Neuronal stem cell (in vitro differentiated cells): ENCODE data around the gene TXNDC5.

ENCODE experiments used
- DNase-seq: peaks from one replicate; pipeline ENCODE4 v3.0.0-alpha.2; 2013; ENCODE audit warnings: low spot score
- H2AFZ ChIP-seq: one replicate; pipeline ENCODE4 v1.6.1; 2013; ENCODE audit warnings: mild to moderate bottlenecking, low read length, inconsistent platforms
- H2AK5ac ChIP-seq: 2 replicates; pipeline ENCODE4 v1.6.1; 2013; ENCODE audit warnings: low read depth, mild to moderate bottlenecking, inconsistent platforms, low read length, moderate library complexity, mixed read lengths
- H2BK120ac ChIP-seq: 2 replicates; pipeline ENCODE4 v1.6.1; 2013; ENCODE audit warnings: low read depth, mild to moderate bottlenecking, inconsistent platforms, low read length, moderate library complexity, mixed read lengths
- H2BK12ac ChIP-seq: one replicate; pipeline ENCODE4 v1.6.1; 2013; ENCODE audit warnings: low read length, inconsistent platforms
- H2BK15ac ChIP-seq: 2 replicates; pipeline ENCODE4 v1.6.1; 2013; ENCODE audit warnings: mild to moderate bottlenecking, low read length, inconsistent platforms, mixed read lengths
- H2BK5ac ChIP-seq: one replicate; pipeline ENCODE4 v1.6.1; 2013; ENCODE audit warnings: inconsistent platforms, mild to moderate bottlenecking, low read length, moderate library complexity
- H3K14ac ChIP-seq: one replicate; pipeline ENCODE4 v1.6.1; 2013; ENCODE audit warnings: low read length, inconsistent platforms
- H3K18ac ChIP-seq: 2 replicates; pipeline ENCODE4 v1.6.1; 2013; ENCODE audit warnings: low read length, inconsistent platforms
- H3K23ac ChIP-seq: 2 replicates; pipeline ENCODE4 v1.6.1; 2013; ENCODE audit warnings: low read depth, mild to moderate bottlenecking, mixed read lengths, low read length, inconsistent platforms; ENCODE audit not compliant: poor library complexity
- H3K27ac ChIP-seq: replicated peaks from 3 replicates; pipeline ENCODE4 v1.5.1; 2013; ENCODE audit warnings: low read length, inconsistent platforms
- H3K27me3 ChIP-seq, 3 experiments: 2 replicates each; pipeline ENCODE4 v1.6.1; 2013; ENCODE audit warnings: low read length in 3 of 3, mild to moderate bottlenecking in 2 of 3, inconsistent platforms in 1 of 3, low read depth in 1 of 3, mixed read lengths in 1 of 3, moderate library complexity in 1 of 3; ENCODE audit not compliant: control insufficient read depth in 3 of 3, insufficient read depth in 3 of 3
- H3K36me3 ChIP-seq, 2 donors: replicated peaks in 1 of 2; 2 replicates each; pipeline ENCODE4 v1.6.1; 2013; ENCODE audit warnings: low read length in 2 of 2; ENCODE audit not compliant: control insufficient read depth in 2 of 2, insufficient read depth in 2 of 2
- H3K4ac ChIP-seq: 2 replicates; pipeline ENCODE4 v1.6.1; 2013; ENCODE audit warnings: inconsistent platforms, mild to moderate bottlenecking, low read length, moderate library complexity
- H3K4me1 ChIP-seq, 2 donors: 1 replicate in 1 of 2; 2 replicates in 1 of 2; pipeline ENCODE4 v1.6.1; 2013; ENCODE audit warnings: low read length in 2 of 2, low read depth in 1 of 2; ENCODE audit not compliant: control insufficient read depth in 2 of 2, insufficient read depth in 1 of 2
- H3K4me2 ChIP-seq: one replicate; pipeline ENCODE4 v1.6.1; 2013; ENCODE audit warnings: mild to moderate bottlenecking, low read length, inconsistent platforms; ENCODE audit not compliant: insufficient read depth, poor library complexity, severe bottlenecking
- H3K4me3 ChIP-seq, 2 donors: 2 replicates each; pipeline ENCODE4 v1.5.1; 2013; ENCODE audit warnings: low read length in 2 of 2, mild to moderate bottlenecking in 2 of 2, inconsistent platforms in 1 of 2, moderate library complexity in 1 of 2
- H3K79me1 ChIP-seq: one replicate; pipeline ENCODE4 v1.6.1; 2013; ENCODE audit warnings: low read depth, mild to moderate bottlenecking, inconsistent platforms, low read length, moderate library complexity
- H3K9ac ChIP-seq: one replicate; pipeline ENCODE4 v1.6.1; 2013; ENCODE audit warnings: mild to moderate bottlenecking, low read depth, low read length, inconsistent platforms; ENCODE audit not compliant: poor library complexity
- H3K9me3 ChIP-seq, 2 donors: replicated peaks in 1 of 2; 2 replicates each; pipeline versions ENCODE3 to v1.6.1; 2013; ENCODE audit warnings: low read length in 2 of 2, mild to moderate bottlenecking in 2 of 2, inconsistent platforms in 1 of 2, low read depth in 1 of 2, mixed read lengths in 1 of 2, moderate library complexity in 1 of 2; ENCODE audit not compliant: control insufficient read depth in 2 of 2, insufficient read depth in 1 of 2
- H4K8ac ChIP-seq: one replicate; pipeline ENCODE4 v1.6.1; 2013; ENCODE audit warnings: low read depth, mild to moderate bottlenecking, inconsistent platforms, low read length, moderate library complexity
- H4K91ac ChIP-seq: one replicate; pipeline ENCODE4 v1.6.1; 2013; ENCODE audit warnings: low read length, low read depth, mild to moderate bottlenecking, inconsistent platforms; ENCODE audit not compliant: poor library complexity
- WGBS, 2 donors: extraction: QIAGEN DNeasy Blood & Tissue Kit; methylation state at CpG; one replicate each; pipeline ENCODE4 v1.1.7; 2013; ENCODE audit warnings: missing lambda C conversion rate in 2 of 2, mixed read lengths in 1 of 2; ENCODE audit not compliant: insufficient read length in 2 of 2, insufficient replicate concordance in 1 of 2; ENCODE audit errors: extremely low coverage in 2 of 2; 5-methylcytosine and 5-hydroxymethylcytosine counted together

Gene TXNDC5

GRCh38 chr6:7903673-7904072, 6.9 kb downstream of the TXNDC5 start:
- no peak overlapping the region for H3K23ac ChIP-seq
- H3K27ac ChIP-seq = no peak overlapping the region
- H3K14ac ChIP-seq = no peak overlapping the region
- H3K9me3 ChIP-seq = no peaks in the 10 kb centered on the region
- H2AK5ac ChIP-seq = no peak overlapping the region
- no peak overlapping the region for H2BK15ac ChIP-seq
- DNase-seq = no peak
- peaks cover 3% of the 10 kb centered on the region for H3K79me1 ChIP-seq
- H2AFZ ChIP-seq = no peak overlapping the region
- peaks cover 0 to 4% of the 10 kb centered on the region in 2 donors for H3K4me1 ChIP-seq
- H3K4ac ChIP-seq = no peak overlapping the region
- H3K4me2 ChIP-seq = no peak overlapping the region
- H2BK12ac ChIP-seq = no peak overlapping the region
- no peak overlapping the region for H2BK5ac ChIP-seq
- peaks cover 37 to 65% of the 10 kb centered on the region in 2 donors for H3K36me3 ChIP-seq
- no peak overlapping the region for H3K18ac ChIP-seq
- no CpG with 5 or more reads among the region's 3 CpGs for WGBS, 2 donors
- H4K8ac ChIP-seq = no peak overlapping the region
- no peaks in the 10 kb centered on the region for H3K27me3 ChIP-seq
- H2BK120ac ChIP-seq = no peak overlapping the region
- no peak overlapping the region for H4K91ac ChIP-seq
- no peak overlapping the region for H3K4me3 ChIP-seq
- no peak overlapping the region for H3K9ac ChIP-seq

- H3K4ac ChIP-seq = no peak overlapping the region
- no peaks in the 10 kb centered on the region for H3K9me3 ChIP-seq
- no peaks in the 10 kb centered on the region for H3K27me3 ChIP-seq
- H3K9ac ChIP-seq = no peak overlapping the region
- no peak overlapping the region for H3K14ac ChIP-seq
- WGBS, 2 donors = no CpG with 5 or more reads among the region's 1 CpG
- no peak overlapping the region for H3K23ac ChIP-seq
- peaks cover 3% of the 10 kb centered on the region for H3K79me1 ChIP-seq
- no peak overlapping the region for H3K4me2 ChIP-seq
- no peak overlapping the region for H2AFZ ChIP-seq
- no peak overlapping the region for H2AK5ac ChIP-seq
- no peak overlapping the region for H3K4me3 ChIP-seq
- H3K36me3 ChIP-seq = peaks cover 41 to 72% of the 10 kb centered on the region in 2 donors
- no peak overlapping the region for H2BK5ac ChIP-seq
- no peak for DNase-seq
- no peak overlapping the region for H2BK15ac ChIP-seq
- H4K8ac ChIP-seq = no peak overlapping the region
- no peak overlapping the region for H2BK12ac ChIP-seq
- H3K4me1 ChIP-seq = peaks cover 0 to 4% of the 10 kb centered on the region in 2 donors
- no peak overlapping the region for H3K18ac ChIP-seq
- H3K27ac ChIP-seq = no peak overlapping the region
- H2BK120ac ChIP-seq = no peak overlapping the region
- no peak overlapping the region for H4K91ac ChIP-seq
Observed at GRCh38 chr6:7902867-7903266, 7.7 kb downstream of the TXNDC5 start.

GRCh38 chr6:7902221-7902620, 8.4 kb downstream of the TXNDC5 start:
- Histone ChIP-seq H2BK12ac (no peak overlapping the region), H3K36me3 (peaks cover 43 to 78% of the 10 kb centered on the region in 2 donors), H3K23ac (no peak overlapping the region), H3K4me1 (peaks cover 0 to 3% of the 10 kb centered on the region in 2 donors), H3K4ac (no peak overlapping the region), H4K91ac (no peak overlapping the region), H2BK5ac (no peak overlapping the region), H3K14ac (no peak overlapping the region), H3K9ac (no peak overlapping the region), H3K79me1 (peaks cover 2% of the 10 kb centered on the region), H2AK5ac (no peak overlapping the region), H3K4me3 (no peak overlapping the region), H3K27ac (no peak overlapping the region), H2BK120ac (no peak overlapping the region), H4K8ac (no peak overlapping the region), H3K18ac (no peak overlapping the region), H2AFZ (no peak overlapping the region), H3K9me3 (no peaks in the 10 kb centered on the region), H3K27me3 (no peaks in the 10 kb centered on the region), H3K4me2 (no peak overlapping the region), H2BK15ac (no peak overlapping the region)
- no peak for DNase-seq
- WGBS, 2 donors = no CpG with 5 or more reads among the region's 8 CpGs

- no peak overlapping the region for H3K18ac ChIP-seq
- H2BK120ac ChIP-seq = no peak overlapping the region
- H4K91ac ChIP-seq = no peak overlapping the region
- H3K79me1 ChIP-seq = no peaks in the 10 kb centered on the region
- no peak overlapping the region for H3K9ac ChIP-seq
- no peak overlapping the region for H3K23ac ChIP-seq
- H3K27ac ChIP-seq = no peak overlapping the region
- H2BK5ac ChIP-seq = no peak overlapping the region
- peaks cover 0 to 3% of the 10 kb centered on the region in 2 donors for H3K4me1 ChIP-seq
- H3K4ac ChIP-seq = no peak overlapping the region
- no peak for DNase-seq
- H2BK12ac ChIP-seq = no peak overlapping the region
- H3K36me3 ChIP-seq = peaks cover 43 to 83% of the 10 kb centered on the region in 2 donors
- H2AFZ ChIP-seq = no peak overlapping the region
- H3K4me3 ChIP-seq = no peak overlapping the region
- H2AK5ac ChIP-seq = no peak overlapping the region
- no peak overlapping the region for H4K8ac ChIP-seq
- H3K9me3 ChIP-seq = no peaks in the 10 kb centered on the region
- no CpG with 5 or more reads among the region's 4 CpGs for WGBS, 2 donors
- H3K14ac ChIP-seq = no peak overlapping the region
- no peak overlapping the region for H2BK15ac ChIP-seq
- H3K27me3 ChIP-seq = no peaks in the 10 kb centered on the region
- H3K4me2 ChIP-seq = no peak overlapping the region
Observed at GRCh38 chr6:7901780-7902179, 8.8 kb downstream of the TXNDC5 start.
